Mesothelial cell of epicardium (in vitro differentiated cells): Measurements from ENCODE around the gene TOMM34. TPM values are rescaled to one million over a fixed set of nuclear protein-coding genes. Genes with fewer than 3 reads are reported as not detected.

Source experiments
- DNase-seq, 2 experiments: peaks; one replicate each; pipeline ENCODE4 v3.0.0; 2021; ENCODE audit warnings: low spot score in 2 of 2; ENCODE audit not compliant: unreplicated experiment in 2 of 2
- H3K27ac Mint-ChIP-seq: 2 replicates; pipeline ENCODE4 v1.8.0; 2021; ENCODE audit warnings: mixed read lengths
- H3K27me3 Mint-ChIP-seq: 2 replicates; pipeline ENCODE4 v1.8.0; 2021; ENCODE audit warnings: low read depth, mixed read lengths
- H3K36me3 Mint-ChIP-seq: 2 replicates; pipeline ENCODE4 v1.8.0; 2021; ENCODE audit warnings: mixed read lengths
- H3K4me1 Mint-ChIP-seq: 2 replicates; pipeline ENCODE4 v1.8.0; 2021; ENCODE audit warnings: mixed read lengths
- H3K4me3 Mint-ChIP-seq: 2 replicates; pipeline ENCODE4 v1.8.0; 2021; ENCODE audit warnings: mild to moderate bottlenecking, moderate library complexity, mixed read lengths
- H3K9me3 Mint-ChIP-seq: 2 replicates; pipeline ENCODE4 v1.8.0; 2021; ENCODE audit warnings: mixed read lengths
- total RNA-seq: library from RNA; stranded (reverse); gene quantifications from 3 replicates; pipeline ENCODE4 v1.2.1, GENCODE V29; 2021
- TF ChIP-seq, protein P1 (sequence below): fragments of 200-600 bp; sonication (generic); IDR thresholded peaks from one replicate; pipeline ENCODE4 v1.5.0; 2021; ENCODE audit warnings: antibody characterized with exemption; ENCODE audit not compliant: unreplicated experiment

Gene TOMM34
- total RNA-seq, 1 donor from 2014 or later, result 43.7 TPM

GRCh38 chr20:44917399-44917798 is 42.8 kb downstream of the TOMM34 start:
- H3K27me3 Mint-ChIP-seq, result no peaks in the 10 kb centered on the region
- H3K4me1 Mint-ChIP-seq, result no peaks in the 10 kb centered on the region
- peaks cover 24% of the 10 kb centered on the region for H3K36me3 Mint-ChIP-seq
- no peak for DNase-seq
- H3K4me3 Mint-ChIP-seq, result no peak overlapping the region
- H3K9me3 Mint-ChIP-seq, result no peaks in the 10 kb centered on the region
- TF ChIP-seq, protein P1, sequence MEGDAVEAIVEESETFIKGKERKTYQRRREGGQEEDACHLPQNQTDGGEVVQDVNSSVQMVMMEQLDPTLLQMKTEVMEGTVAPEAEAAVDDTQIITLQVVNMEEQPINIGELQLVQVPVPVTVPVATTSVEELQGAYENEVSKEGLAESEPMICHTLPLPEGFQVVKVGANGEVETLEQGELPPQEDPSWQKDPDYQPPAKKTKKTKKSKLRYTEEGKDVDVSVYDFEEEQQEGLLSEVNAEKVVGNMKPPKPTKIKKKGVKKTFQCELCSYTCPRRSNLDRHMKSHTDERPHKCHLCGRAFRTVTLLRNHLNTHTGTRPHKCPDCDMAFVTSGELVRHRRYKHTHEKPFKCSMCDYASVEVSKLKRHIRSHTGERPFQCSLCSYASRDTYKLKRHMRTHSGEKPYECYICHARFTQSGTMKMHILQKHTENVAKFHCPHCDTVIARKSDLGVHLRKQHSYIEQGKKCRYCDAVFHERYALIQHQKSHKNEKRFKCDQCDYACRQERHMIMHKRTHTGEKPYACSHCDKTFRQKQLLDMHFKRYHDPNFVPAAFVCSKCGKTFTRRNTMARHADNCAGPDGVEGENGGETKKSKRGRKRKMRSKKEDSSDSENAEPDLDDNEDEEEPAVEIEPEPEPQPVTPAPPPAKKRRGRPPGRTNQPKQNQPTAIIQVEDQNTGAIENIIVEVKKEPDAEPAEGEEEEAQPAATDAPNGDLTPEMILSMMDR, result no peak
- no peak overlapping the region for H3K27ac Mint-ChIP-seq

- DNase-seq, result no peak
- Mint-ChIP-seq H3K27me3 (no peaks in the 10 kb centered on the region), H3K36me3 (peaks cover 25% of the 10 kb centered on the region), H3K4me1 (peaks cover 2% of the 10 kb centered on the region), H3K27ac (no peak overlapping the region), H3K9me3 (no peaks in the 10 kb centered on the region), H3K4me3 (no peak overlapping the region)
- TF ChIP-seq, protein P1, result no peak
Observed at GRCh38 chr20:44916586-44916985, 43.6 kb downstream of the TOMM34 start.

GRCh38 chr20:44914924-44915323 is 45.3 kb downstream of the TOMM34 start:
- TF ChIP-seq, protein P1, result no peak
- DNase-seq, result no peak
- Mint-ChIP-seq H3K36me3 (peaks cover 25% of the 10 kb centered on the region), H3K27me3 (no peaks in the 10 kb centered on the region), H3K4me3 (no peak overlapping the region), H3K27ac (no peak overlapping the region), H3K9me3 (no peaks in the 10 kb centered on the region), H3K4me1 (peaks cover 11% of the 10 kb centered on the region)

DNA sequence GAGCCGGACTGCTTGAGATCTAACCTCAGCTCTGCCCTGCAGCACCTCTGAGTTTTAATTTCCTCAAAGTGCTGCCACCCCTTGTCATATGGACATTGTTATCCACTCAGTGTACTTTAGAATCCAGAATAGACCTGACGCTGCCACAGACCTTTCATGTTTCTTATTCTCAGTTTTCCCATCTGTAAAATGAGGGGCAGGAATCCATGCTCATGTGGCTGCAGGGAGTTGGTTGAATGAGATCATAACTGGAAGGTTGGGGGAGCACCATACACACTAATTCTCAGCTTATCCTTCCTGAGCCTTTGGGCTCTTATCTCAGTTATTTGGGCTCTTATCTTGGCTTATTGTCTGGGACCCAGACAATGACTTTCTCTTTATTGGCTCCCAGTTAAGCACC is 48.0 kb downstream of the TOMM34 start:
- Mint-ChIP-seq H3K36me3 (peaks cover 20% of the 10 kb centered on the region), H3K4me1 (peaks cover 11% of the 10 kb centered on the region), H3K27ac (no peak overlapping the region), H3K27me3 (no peaks in the 10 kb centered on the region), H3K9me3 (no peaks in the 10 kb centered on the region), H3K4me3 (no peak overlapping the region)
- TF ChIP-seq, protein P1, result no peak
- no peak for DNase-seq

DNA sequence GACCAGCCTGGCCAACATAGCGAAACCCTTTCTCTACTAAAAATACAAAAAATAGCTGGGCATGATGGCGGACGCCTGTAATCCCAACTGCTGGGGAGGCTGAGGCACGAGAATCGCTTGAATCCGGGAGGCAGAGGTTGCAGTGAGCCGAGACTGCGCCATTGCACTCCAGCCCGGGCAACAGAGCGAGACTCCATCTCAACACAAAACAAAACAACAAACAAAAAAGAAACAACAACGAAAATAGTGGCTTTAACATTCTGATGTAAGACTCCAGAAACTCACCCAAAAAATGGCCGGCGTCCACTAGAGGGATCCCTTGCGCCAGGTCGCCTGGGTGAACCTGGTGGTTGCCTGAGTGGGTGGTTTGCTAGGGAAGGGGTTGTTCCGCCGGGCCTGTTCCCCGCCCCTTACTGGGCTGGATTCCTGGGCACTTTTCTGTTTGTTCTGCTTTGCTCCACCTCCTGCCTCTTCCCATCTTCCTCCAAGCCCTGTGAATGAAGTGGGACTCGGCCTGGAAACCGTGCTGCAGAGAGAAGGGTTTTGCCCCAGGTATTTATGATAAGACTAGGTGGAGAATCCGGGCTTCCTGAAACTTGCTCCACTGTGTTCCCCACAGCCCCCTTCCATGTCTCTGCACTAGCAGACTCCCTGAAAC is 48.8 kb downstream of the TOMM34 start:
- Mint-ChIP-seq H3K27ac (peak overlapping the region; percentile 14), H3K4me3 (peak overlapping the region; percentile 53), H3K36me3 (peaks cover 14% of the 10 kb centered on the region), H3K9me3 (no peaks in the 10 kb centered on the region), H3K4me1 (peaks cover 11% of the 10 kb centered on the region), H3K27me3 (no peaks in the 10 kb centered on the region)
- TF ChIP-seq, protein P1, result peak; percentile 32
- peak in 1 of 2 experiments; percentile 53 for DNase-seq
